Mesenchymal stem cell (in vitro differentiated cells and primary cell): ENCODE measurements around the gene MRC2.

Source experiments
- DNase-seq: peaks from one replicate; pipeline ENCODE4 v3.0.0-alpha.2; 2013
- H2AFZ ChIP-seq: one replicate; pipeline ENCODE4 v1.6.1; 2013; ENCODE audit warnings: low read depth, mild to moderate bottlenecking, control low read depth, inconsistent platforms, low read length, moderate library complexity
- H2AK5ac ChIP-seq: 2 replicates; pipeline ENCODE4 v1.6.1; 2013; ENCODE audit warnings: low read length, moderate library complexity, mild to moderate bottlenecking, inconsistent platforms; ENCODE audit not compliant: severe bottlenecking
- H2BK120ac ChIP-seq: one replicate; pipeline ENCODE4 v1.6.1; 2013; ENCODE audit warnings: low read depth, mild to moderate bottlenecking, inconsistent platforms, low read length, moderate library complexity
- H2BK12ac ChIP-seq, 2 experiments: one replicate each; pipeline ENCODE4 v1.6.1; 2013; ENCODE audit warnings: inconsistent platforms in 2 of 2, low read length in 2 of 2, mild to moderate bottlenecking in 2 of 2, moderate library complexity in 2 of 2, control low read depth in 1 of 2
- H2BK15ac ChIP-seq: one replicate; pipeline ENCODE4 v1.6.1; 2013; ENCODE audit warnings: mild to moderate bottlenecking, low read depth, inconsistent platforms; ENCODE audit not compliant: poor library complexity, severe bottlenecking
- H2BK5ac ChIP-seq: 2 replicates; pipeline ENCODE4 v1.6.1; 2013; ENCODE audit warnings: low read depth, mild to moderate bottlenecking, low read length, control low read depth, inconsistent platforms; ENCODE audit not compliant: poor library complexity, severe bottlenecking
- H3K14ac ChIP-seq, 2 experiments: one replicate each; pipeline ENCODE4 v1.6.1; 2013; ENCODE audit warnings: inconsistent platforms in 2 of 2, low read length in 2 of 2, control low read depth in 1 of 2, mild to moderate bottlenecking in 1 of 2, moderate library complexity in 1 of 2
- H3K18ac ChIP-seq, 2 experiments: one replicate each; pipeline ENCODE4 v1.6.1; 2013; ENCODE audit warnings: inconsistent platforms in 2 of 2, low read length in 2 of 2, control low read depth in 1 of 2, low read depth in 1 of 2, mild to moderate bottlenecking in 1 of 2
- H3K23ac ChIP-seq, 2 experiments: one replicate each; pipeline ENCODE4 v1.6.1; 2013; ENCODE audit warnings: inconsistent platforms in 2 of 2, low read length in 2 of 2, mild to moderate bottlenecking in 2 of 2, moderate library complexity in 2 of 2, control low read depth in 1 of 2
- H3K27ac ChIP-seq: 2 replicates; pipeline ENCODE4 v1.5.1; 2013; ENCODE audit warnings: mild to moderate bottlenecking, moderate library complexity, low read length, control low read depth, inconsistent platforms; ENCODE audit not compliant: poor library complexity, severe bottlenecking
- H3K27me3 ChIP-seq, 2 experiments: 2 replicates each; pipeline versions ENCODE4 v1.6.1 to v1.7.0; 2013; ENCODE audit warnings: low read length in 2 of 2, mild to moderate bottlenecking in 2 of 2, moderate library complexity in 2 of 2, control low read depth in 1 of 2, inconsistent platforms in 1 of 2; ENCODE audit not compliant: control insufficient read depth in 1 of 2, insufficient read depth in 1 of 2
- H3K36me3 ChIP-seq, 2 experiments: 2 replicates each; pipeline versions ENCODE4 v1.6.1 to v1.7.0; 2013; ENCODE audit warnings: low read length in 2 of 2, control low read depth in 1 of 2, inconsistent platforms in 1 of 2, low read depth in 1 of 2, mild to moderate bottlenecking in 1 of 2; ENCODE audit not compliant: insufficient read depth in 2 of 2, control insufficient read depth in 1 of 2
- H3K4ac ChIP-seq, 2 experiments: one replicate each; pipeline ENCODE4 v1.6.1; 2013; ENCODE audit warnings: inconsistent platforms in 2 of 2, low read length in 2 of 2, mild to moderate bottlenecking in 2 of 2, moderate library complexity in 2 of 2, control low read depth in 1 of 2, low read depth in 1 of 2
- H3K4me1 ChIP-seq: 2 replicates; pipeline ENCODE4 v1.6.1; 2013; ENCODE audit warnings: low read depth, low read length, control low read depth; ENCODE audit not compliant: control insufficient read depth, insufficient read depth
- H3K4me2 ChIP-seq: 2 replicates; pipeline ENCODE4 v1.6.1; 2013; ENCODE audit warnings: low read length, mild to moderate bottlenecking, inconsistent platforms; ENCODE audit not compliant: poor library complexity, severe bottlenecking
- H3K4me3 ChIP-seq, 2 experiments: 2 replicates each; pipeline versions ENCODE4 v1.5.1 to v1.7.0; 2013; ENCODE audit warnings: low read length in 2 of 2, mild to moderate bottlenecking in 2 of 2, control low read depth in 1 of 2, low read depth in 1 of 2; ENCODE audit not compliant: insufficient read depth in 1 of 2
- H3K79me1 ChIP-seq: replicated peaks from 2 replicates; pipeline ENCODE4 v1.6.1; 2013; ENCODE audit warnings: mild to moderate bottlenecking, control low read depth, low read length, inconsistent platforms; ENCODE audit not compliant: poor library complexity, severe bottlenecking
- H3K9ac ChIP-seq: 2 replicates; pipeline ENCODE4 v1.7.0; 2013; ENCODE audit warnings: mild to moderate bottlenecking, low read length, moderate library complexity
- H3K9me3 ChIP-seq: 2 replicates; pipeline ENCODE4 v1.7.0; 2013; ENCODE audit warnings: mild to moderate bottlenecking, low read length; ENCODE audit not compliant: control insufficient read depth
- H4K8ac ChIP-seq: one replicate; pipeline ENCODE4 v1.6.1; 2013; ENCODE audit warnings: inconsistent platforms, mild to moderate bottlenecking, low read length, moderate library complexity
- H4K91ac ChIP-seq: one replicate; pipeline ENCODE4 v1.6.1; 2013; ENCODE audit warnings: mild to moderate bottlenecking, low read length, inconsistent platforms
- WGBS: methylation state at CpG from one replicate; pipeline ENCODE4 v1.1.7; 2013; ENCODE audit warnings: mixed read lengths; 5-methylcytosine and 5-hydroxymethylcytosine counted together

The MRC2 gene

GRCh38 chr17:62705778-62706597 lies 78.5 kb downstream of the MRC2 start:
- no peak overlapping the region for H3K9ac ChIP-seq
- peak overlapping the region; percentile 49 for H2AK5ac ChIP-seq
- WGBS: 24% methylated on average over 13 of the region's 14 CpGs

DNA sequence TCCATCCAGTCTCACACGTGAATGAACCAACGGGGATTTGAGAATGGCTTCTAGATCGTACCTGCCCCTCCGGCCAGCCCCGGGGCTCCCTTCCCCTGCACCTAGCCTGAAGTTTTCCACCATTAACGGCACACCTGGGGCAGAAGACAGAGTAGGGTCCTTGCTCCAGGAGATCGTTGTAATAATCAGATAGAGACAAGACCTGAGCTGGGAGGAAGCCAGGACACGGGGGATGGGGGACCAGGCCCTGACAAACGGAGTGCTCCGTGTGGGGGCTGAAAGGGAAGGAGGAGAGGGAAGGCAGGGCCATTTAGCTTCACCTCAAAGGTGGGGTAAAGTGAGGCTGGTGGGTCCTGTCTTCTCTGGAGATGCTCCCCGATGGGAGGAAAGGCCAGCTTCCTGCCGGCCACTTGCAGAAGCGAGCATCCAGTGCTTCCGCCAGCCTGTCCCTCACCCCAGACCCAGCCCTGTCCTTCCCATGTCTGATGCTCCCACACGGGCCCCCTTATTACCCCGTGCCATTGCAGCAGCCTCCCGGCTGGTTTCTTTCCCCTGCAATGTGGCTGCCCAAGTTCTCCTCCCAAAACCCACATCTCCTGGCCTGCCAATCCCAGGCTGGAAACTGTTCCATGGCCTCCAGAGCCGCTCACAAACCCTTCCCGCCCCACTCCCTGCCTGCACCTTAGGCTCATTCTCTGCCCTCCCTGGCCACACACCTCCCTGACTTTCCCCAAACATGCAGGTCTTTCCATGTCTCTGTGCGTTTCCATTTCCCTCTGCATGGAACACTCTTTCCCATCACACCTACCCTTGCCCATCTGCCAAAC lies 79.3 kb downstream of the MRC2 start:
- DNase-seq: no peak
- Histone ChIP-seq H2AFZ (no peak overlapping the region), H3K18ac (no peak overlapping the region), H2BK5ac (no peak overlapping the region), H3K14ac (no peak overlapping the region), H2BK12ac (no peak overlapping the region), H3K27ac (no peak overlapping the region), H3K27me3 (no peaks in the 10 kb centered on the region), H3K9me3 (peaks cover 19% of the 10 kb centered on the region), H3K4me1 (peaks cover 22% of the 10 kb centered on the region), H3K4me2 (no peak overlapping the region), H3K79me1 (peaks cover 20% of the 10 kb centered on the region), H3K9ac (no peak overlapping the region), H2BK120ac (no peak overlapping the region), H3K36me3 (no peaks in the 10 kb centered on the region), H3K4ac (no peak overlapping the region), H3K23ac (no peak overlapping the region), H4K8ac (no peak overlapping the region), H2AK5ac (peak overlapping the region; percentile 49), H3K4me3 (no peak overlapping the region), H4K91ac (no peak overlapping the region), H2BK15ac (peak overlapping the region; percentile 58)
- 85% methylated on average over 20 of the region's 20 CpGs for WGBS

More at GRCh38 chr17:62705778-62706597, 78.5 kb downstream of the MRC2 start:
- Histone ChIP-seq H2BK120ac (no peak overlapping the region), H3K4ac (peak overlapping the region in 1 of 2 experiments; percentile 44), H2BK5ac (no peak overlapping the region), H3K27ac (peak overlapping the region; percentile 33), H3K14ac (no peak overlapping the region), H3K27me3 (no peaks in the 10 kb centered on the region), H3K36me3 (no peaks in the 10 kb centered on the region), H4K8ac (peak overlapping the region; percentile 84), H4K91ac (peak overlapping the region; percentile 52), H3K23ac (no peak overlapping the region), H2AFZ (peak overlapping the region; percentile 6), H3K9me3 (peaks cover 19% of the 10 kb centered on the region), H3K4me3 (peak overlapping the region in 1 of 2 experiments; percentile 82), H2BK15ac (no peak overlapping the region), H3K4me2 (peak overlapping the region; percentile 89), H2BK12ac (peak overlapping the region in 1 of 2 experiments; percentile 34), H3K79me1 (peaks cover 20% of the 10 kb centered on the region), H3K4me1 (peaks cover 22% of the 10 kb centered on the region), H3K18ac (peak overlapping the region; percentile 24 to 38)
- DNase-seq: peak; percentile 17

- no peaks in the 10 kb centered on the region for H3K27me3 ChIP-seq
- H3K4me1 ChIP-seq: peaks cover 22% of the 10 kb centered on the region
- H3K9ac ChIP-seq: no peak overlapping the region
- no peak overlapping the region for H2AFZ ChIP-seq
- no peak overlapping the region for H3K18ac ChIP-seq
- no peak overlapping the region for H2BK12ac ChIP-seq
- H3K14ac ChIP-seq: no peak overlapping the region
- 90% methylated on average over 6 of the region's 9 CpGs for WGBS
- peaks cover 19% of the 10 kb centered on the region for H3K9me3 ChIP-seq
- peaks cover 20% of the 10 kb centered on the region for H3K79me1 ChIP-seq
- H3K4ac ChIP-seq: no peak overlapping the region
- H3K36me3 ChIP-seq: no peaks in the 10 kb centered on the region
- no peak overlapping the region for H2AK5ac ChIP-seq
- H4K91ac ChIP-seq: no peak overlapping the region
- no peak overlapping the region for H2BK120ac ChIP-seq
- DNase-seq: no peak
- no peak overlapping the region for H2BK15ac ChIP-seq
- no peak overlapping the region for H3K23ac ChIP-seq
- no peak overlapping the region for H3K27ac ChIP-seq
- H2BK5ac ChIP-seq: no peak overlapping the region
- H4K8ac ChIP-seq: no peak overlapping the region
- H3K4me3 ChIP-seq: no peak overlapping the region
- no peak overlapping the region for H3K4me2 ChIP-seq
Measured at GRCh38 chr17:62707425-62707739, 79.9 kb downstream of the MRC2 start.

- Histone ChIP-seq H3K4me3 (no peak overlapping the region), H2BK15ac (no peak overlapping the region), H3K27ac (no peak overlapping the region), H4K8ac (no peak overlapping the region), H4K91ac (no peak overlapping the region), H3K9me3 (peaks cover 19% of the 10 kb centered on the region), H3K79me1 (peaks cover 17% of the 10 kb centered on the region), H3K9ac (no peak overlapping the region), H3K18ac (no peak overlapping the region), H3K27me3 (no peaks in the 10 kb centered on the region), H2BK120ac (no peak overlapping the region), H3K4me1 (peaks cover 17% of the 10 kb centered on the region), H3K4ac (no peak overlapping the region), H2AK5ac (no peak overlapping the region), H2BK12ac (no peak overlapping the region), H2BK5ac (no peak overlapping the region), H3K36me3 (no peaks in the 10 kb centered on the region), H3K4me2 (no peak overlapping the region), H2AFZ (no peak overlapping the region), H3K14ac (no peak overlapping the region), H3K23ac (no peak overlapping the region)
- WGBS: 81% methylated on average over 2 of the region's 2 CpGs
- DNase-seq: no peak
Measured at GRCh38 chr17:62708587-62708986, 81.1 kb downstream of the MRC2 start.
